Muscle layer of duodenum (tissue), 2 donors: ENCODE measurements around the gene RNF121.

Experiments
- H3K27ac ChIP-seq: one replicate; pipeline ENCODE4 v1.7.0; 2013; ENCODE audit warnings: mild to moderate bottlenecking, low read length
- H3K27me3 ChIP-seq: one replicate; pipeline ENCODE4 v1.7.0; 2013; ENCODE audit warnings: low read depth, mild to moderate bottlenecking, control low read depth, low read length
- H3K36me3 ChIP-seq, 2 donors: one replicate each; pipeline ENCODE4 v1.7.0; 2013; ENCODE audit warnings: low read length in 2 of 2, control low read depth in 1 of 2, mild to moderate bottlenecking in 1 of 2; ENCODE audit not compliant: insufficient read depth in 2 of 2, control insufficient read depth in 1 of 2
- H3K4me1 ChIP-seq, 2 donors: one replicate each; pipeline ENCODE4 v1.7.0; 2013; ENCODE audit warnings: low read length in 2 of 2, mild to moderate bottlenecking in 2 of 2, control low read depth in 1 of 2, moderate library complexity in 1 of 2; ENCODE audit not compliant: insufficient read depth in 2 of 2, control insufficient read depth in 1 of 2
- H3K4me3 ChIP-seq, 2 donors: one replicate each; pipeline ENCODE4 v1.7.0; 2013; ENCODE audit warnings: low read length in 2 of 2, low read depth in 1 of 2, mild to moderate bottlenecking in 1 of 2
- H3K9me3 ChIP-seq, 2 donors: one replicate each; pipeline ENCODE4 v1.7.0; 2013; ENCODE audit warnings: low read length in 2 of 2, control low read depth in 1 of 2, mild to moderate bottlenecking in 1 of 2; ENCODE audit not compliant: control insufficient read depth in 1 of 2
- donor health status: healthy.

Gene RNF121

DNA sequence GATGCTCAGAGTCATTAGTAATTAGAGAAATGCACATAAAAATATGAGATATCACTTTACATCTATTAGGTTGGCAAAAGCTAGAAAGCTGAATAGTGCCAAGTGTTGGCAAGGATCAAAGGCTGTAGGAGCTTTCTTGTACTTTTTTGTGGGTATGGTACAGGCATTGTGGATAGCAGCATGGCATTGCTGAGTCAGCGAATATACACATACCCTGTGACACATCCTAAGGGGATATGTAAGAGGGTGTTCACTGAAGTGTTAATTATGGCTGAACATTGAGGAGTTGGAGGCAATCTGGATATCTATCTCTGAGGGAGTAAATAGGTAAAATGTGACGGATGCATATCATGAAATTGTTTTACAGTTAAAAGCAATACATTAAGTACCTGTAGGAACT is 42.8 kb downstream of the RNF121 start:
- H3K4me3 ChIP-seq: no peak overlapping the region
- H3K27ac ChIP-seq: no peak overlapping the region
- no peaks in the 10 kb centered on the region for H3K27me3 ChIP-seq
- no peaks in the 10 kb centered on the region for H3K9me3 ChIP-seq
- no peaks in the 10 kb centered on the region for H3K4me1 ChIP-seq
- peaks cover 4 to 5% of the 10 kb centered on the region in 2 donors for H3K36me3 ChIP-seq

DNA sequence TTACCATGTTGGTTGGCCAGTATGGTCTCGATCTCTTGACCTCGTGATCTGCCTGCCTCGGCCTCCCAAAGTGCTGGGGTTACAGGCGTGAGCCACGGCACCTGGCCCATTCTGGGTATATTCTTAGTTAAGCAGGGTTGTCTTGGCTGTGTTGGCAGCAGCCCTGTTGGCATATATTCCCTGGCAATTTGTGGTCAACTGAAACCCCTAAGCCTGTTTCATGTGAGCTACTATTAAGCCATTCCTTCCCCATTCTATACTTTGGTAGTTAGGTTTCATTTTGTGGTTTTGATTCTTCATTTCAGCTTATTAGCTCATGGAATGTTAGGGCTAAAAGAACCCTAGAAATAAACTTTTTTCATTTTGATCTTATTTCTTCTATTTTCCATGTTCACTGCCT is 47.7 kb downstream of the RNF121 start:
- H3K4me1 ChIP-seq: peaks cover 0 to 6% of the 10 kb centered on the region in 2 donors
- no peaks in the 10 kb centered on the region for H3K9me3 ChIP-seq
- no peak overlapping the region for H3K27ac ChIP-seq
- no peaks in the 10 kb centered on the region for H3K27me3 ChIP-seq
- H3K36me3 ChIP-seq: peaks cover 0 to 5% of the 10 kb centered on the region in 2 donors
- no peak overlapping the region for H3K4me3 ChIP-seq

DNA sequence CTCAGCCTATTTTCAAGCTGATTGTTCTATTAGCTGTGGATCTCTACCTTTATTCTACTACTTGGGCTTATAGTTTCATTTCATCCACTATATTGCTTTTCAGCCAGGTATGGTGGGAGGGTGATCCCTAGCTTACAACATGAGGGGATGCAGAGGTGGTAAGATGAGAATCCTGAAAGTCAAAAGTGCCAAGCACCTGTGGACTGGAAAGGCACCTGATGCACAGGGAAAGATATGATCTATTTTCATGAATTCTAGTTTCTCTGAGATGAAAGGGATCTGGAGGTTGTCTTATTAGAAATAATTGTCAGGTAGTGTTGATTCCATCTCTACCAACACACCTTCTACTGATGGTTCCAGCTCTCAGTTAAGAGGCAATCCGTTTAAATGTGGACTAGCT is 48.2 kb downstream of the RNF121 start:
- Histone ChIP-seq H3K27ac (no peak overlapping the region), H3K36me3 (peaks cover 0 to 5% of the 10 kb centered on the region in 2 donors), H3K4me1 (peaks cover 0 to 6% of the 10 kb centered on the region in 2 donors), H3K27me3 (no peaks in the 10 kb centered on the region), H3K4me3 (no peak overlapping the region), H3K9me3 (no peaks in the 10 kb centered on the region)

DNA sequence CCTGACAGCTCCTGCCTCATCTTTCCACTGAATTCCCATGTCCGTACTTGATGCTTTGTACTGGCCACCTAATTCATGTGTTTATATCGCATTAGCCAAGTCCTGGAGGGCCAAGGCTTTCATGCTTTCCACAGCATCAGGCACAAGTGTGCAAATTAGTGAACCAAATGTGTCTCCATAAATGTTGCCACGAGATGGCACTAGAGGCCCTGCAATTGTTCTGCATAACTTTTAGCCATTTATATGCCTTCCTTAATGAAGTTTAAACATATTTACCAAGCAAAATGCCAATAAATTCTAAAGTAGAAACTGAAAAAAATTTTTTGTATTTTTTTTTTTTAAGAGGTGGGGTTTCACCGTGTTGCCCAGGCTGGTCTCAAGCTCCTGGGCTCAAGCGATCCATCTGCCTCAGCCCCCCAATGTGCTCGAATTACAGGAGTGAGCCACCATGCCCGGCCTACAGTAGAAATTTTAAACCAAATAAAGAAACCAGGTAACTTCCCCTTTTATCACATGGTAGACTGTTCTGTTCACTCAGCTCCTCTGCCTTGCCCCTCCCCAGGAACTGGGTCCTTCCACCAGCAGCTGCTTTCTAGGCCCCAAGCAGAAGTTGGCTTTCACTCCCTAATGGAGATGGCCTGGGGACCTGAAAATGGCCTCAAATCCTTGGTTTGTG is 49.0 kb downstream of the RNF121 start:
- no peaks in the 10 kb centered on the region for H3K27me3 ChIP-seq
- H3K4me3 ChIP-seq: no peak overlapping the region
- H3K27ac ChIP-seq: no peak overlapping the region
- H3K4me1 ChIP-seq: peaks cover 0 to 6% of the 10 kb centered on the region in 2 donors
- no peaks in the 10 kb centered on the region for H3K9me3 ChIP-seq
- H3K36me3 ChIP-seq: peaks cover 0 to 5% of the 10 kb centered on the region in 2 donors

DNA sequence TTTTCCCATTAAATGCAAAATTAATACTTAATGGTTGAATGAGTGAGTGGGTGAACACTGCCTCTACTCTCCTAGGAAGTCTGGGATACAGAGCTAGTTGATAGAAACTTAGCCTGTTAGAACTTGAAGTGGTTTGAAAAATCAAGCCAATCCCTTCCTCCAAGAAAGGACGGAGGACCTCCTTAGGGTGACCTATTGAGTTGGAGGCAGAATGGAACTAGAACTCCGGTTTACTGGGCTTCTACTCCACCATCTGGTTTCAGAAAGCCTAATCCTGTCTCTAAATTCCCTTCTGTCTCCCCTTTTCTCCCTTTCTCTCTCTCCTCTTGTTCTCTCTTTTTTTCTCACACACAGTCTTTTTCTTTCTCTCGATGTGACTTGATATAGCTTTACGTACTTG is 50.2 kb downstream of the RNF121 start:
- Histone ChIP-seq H3K4me1 (peaks cover 0 to 6% of the 10 kb centered on the region in 2 donors), H3K27ac (no peak overlapping the region), H3K4me3 (no peak overlapping the region), H3K27me3 (no peaks in the 10 kb centered on the region), H3K9me3 (no peaks in the 10 kb centered on the region), H3K36me3 (peaks cover 0 to 8% of the 10 kb centered on the region in 2 donors)

DNA sequence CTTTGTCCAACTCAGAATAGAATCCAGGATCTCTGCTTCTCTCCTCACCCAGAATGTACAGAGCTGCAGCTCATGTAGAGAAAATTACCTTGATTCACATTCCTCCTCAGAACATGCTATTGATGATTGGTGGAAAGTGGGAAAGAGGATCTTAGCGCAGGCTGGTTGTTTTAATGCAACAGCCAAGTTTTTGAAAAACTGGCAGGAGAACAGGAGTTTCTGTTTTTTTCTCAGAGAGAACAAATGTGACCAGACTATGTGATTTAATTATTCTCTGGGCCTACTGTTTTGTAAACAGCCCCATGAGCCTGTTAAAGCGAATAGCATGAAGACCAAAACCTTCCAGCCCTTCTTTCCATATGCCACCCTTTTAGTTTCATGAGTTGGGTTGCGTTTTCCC is 50.8 kb downstream of the RNF121 start:
- H3K9me3 ChIP-seq: no peaks in the 10 kb centered on the region
- H3K27me3 ChIP-seq: no peaks in the 10 kb centered on the region
- H3K4me3 ChIP-seq: no peak overlapping the region
- peaks cover 0 to 8% of the 10 kb centered on the region in 2 donors for H3K36me3 ChIP-seq
- no peak overlapping the region for H3K27ac ChIP-seq
- peaks cover 0 to 6% of the 10 kb centered on the region in 2 donors for H3K4me1 ChIP-seq

DNA sequence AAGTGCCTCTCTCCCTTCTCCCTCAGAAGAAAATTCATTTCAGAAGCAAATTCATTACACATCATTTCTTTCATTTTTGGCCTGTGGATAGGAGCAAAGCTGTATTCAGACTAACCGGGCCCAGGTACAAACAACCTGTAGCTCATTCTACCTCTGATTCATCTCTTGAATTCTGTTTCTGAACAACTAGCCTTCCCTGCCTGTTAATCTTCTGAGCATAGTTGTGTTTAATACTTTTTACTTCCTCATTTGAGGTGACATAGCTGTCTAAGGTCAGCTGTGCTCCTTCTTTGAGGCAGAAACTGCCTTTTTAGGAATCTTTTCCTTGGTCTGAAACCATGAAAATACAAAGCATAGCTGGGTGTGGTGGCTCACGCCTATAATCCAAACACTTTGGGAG is 57.3 kb downstream of the RNF121 start:
- no peak overlapping the region for H3K4me3 ChIP-seq
- H3K36me3 ChIP-seq: peaks cover 0 to 10% of the 10 kb centered on the region in 2 donors
- no peaks in the 10 kb centered on the region for H3K9me3 ChIP-seq
- H3K4me1 ChIP-seq: peaks cover 0 to 17% of the 10 kb centered on the region in 2 donors
- no peak overlapping the region for H3K27ac ChIP-seq
- H3K27me3 ChIP-seq: no peaks in the 10 kb centered on the region

DNA sequence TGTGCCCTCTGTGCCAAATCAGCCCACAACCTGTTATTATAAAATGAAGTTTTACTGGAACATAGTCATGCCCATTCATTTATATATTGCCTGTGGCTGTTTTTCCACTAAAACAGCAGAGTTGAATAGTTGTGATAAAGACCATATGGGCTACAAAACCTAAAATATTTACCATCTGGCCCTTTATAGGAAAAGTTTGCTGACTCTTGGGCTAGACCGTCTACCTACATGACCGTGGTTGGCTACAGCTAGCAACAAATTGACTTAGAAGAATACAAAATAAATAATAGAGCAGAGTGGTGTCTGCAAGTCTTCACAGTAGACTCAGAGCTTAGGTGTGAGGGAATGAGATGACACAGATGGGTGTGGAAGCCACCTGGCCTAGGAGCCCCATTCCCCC is 58.7 kb downstream of the RNF121 start:
- Histone ChIP-seq H3K9me3 (no peaks in the 10 kb centered on the region), H3K4me1 (peaks cover 0 to 17% of the 10 kb centered on the region in 2 donors), H3K27me3 (no peaks in the 10 kb centered on the region), H3K27ac (no peak overlapping the region), H3K36me3 (peaks cover 0 to 10% of the 10 kb centered on the region in 2 donors), H3K4me3 (no peak overlapping the region)

DNA sequence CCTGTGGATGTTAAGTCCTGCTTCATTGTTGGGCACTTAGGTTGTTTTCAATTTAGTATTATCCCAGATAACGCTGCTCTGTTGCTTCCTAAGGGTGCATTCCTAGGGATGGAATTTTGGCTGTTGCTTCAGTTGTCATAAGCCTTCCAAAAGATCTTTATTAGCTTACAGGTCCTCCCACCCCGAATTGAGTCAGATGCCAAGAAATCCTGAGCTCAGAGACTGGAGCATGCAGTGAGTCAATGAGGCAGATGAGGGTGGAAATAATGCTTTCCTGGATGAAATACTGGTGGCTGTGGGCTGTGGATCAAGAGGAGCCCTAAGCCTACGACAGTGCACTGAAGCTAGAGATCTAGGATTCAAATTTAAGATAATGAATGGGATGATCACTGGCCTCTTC is 59.2 kb downstream of the RNF121 start:
- H3K27ac ChIP-seq: no peak overlapping the region
- H3K4me3 ChIP-seq: no peak overlapping the region
- no peaks in the 10 kb centered on the region for H3K9me3 ChIP-seq
- H3K36me3 ChIP-seq: peaks cover 0 to 10% of the 10 kb centered on the region in 2 donors
- H3K4me1 ChIP-seq: peaks cover 0 to 17% of the 10 kb centered on the region in 2 donors
- H3K27me3 ChIP-seq: no peaks in the 10 kb centered on the region

DNA sequence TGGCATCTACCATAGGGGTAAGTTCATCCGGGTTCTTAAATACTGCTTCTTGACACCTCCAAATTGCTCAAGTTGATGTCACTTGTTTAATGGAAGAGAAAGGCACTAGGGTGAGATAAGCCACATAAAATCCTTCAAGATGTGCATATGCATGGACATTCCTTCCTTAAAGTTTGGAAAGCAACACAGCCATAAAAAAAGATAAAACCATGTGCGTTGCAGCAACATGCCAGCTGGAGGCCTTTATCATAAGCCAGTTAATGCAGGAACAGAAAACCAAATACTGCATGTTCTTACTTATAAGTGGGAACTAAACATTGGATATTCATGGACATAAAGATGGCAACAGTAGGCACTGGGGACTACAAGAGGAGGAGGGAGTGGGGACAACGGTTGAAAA is 61.9 kb downstream of the RNF121 start:
- no peaks in the 10 kb centered on the region for H3K9me3 ChIP-seq
- peaks cover 0 to 8% of the 10 kb centered on the region in 2 donors for H3K36me3 ChIP-seq
- no peak overlapping the region for H3K4me3 ChIP-seq
- H3K4me1 ChIP-seq: peaks cover 0 to 17% of the 10 kb centered on the region in 2 donors
- no peaks in the 10 kb centered on the region for H3K27me3 ChIP-seq
- no peak overlapping the region for H3K27ac ChIP-seq

DNA sequence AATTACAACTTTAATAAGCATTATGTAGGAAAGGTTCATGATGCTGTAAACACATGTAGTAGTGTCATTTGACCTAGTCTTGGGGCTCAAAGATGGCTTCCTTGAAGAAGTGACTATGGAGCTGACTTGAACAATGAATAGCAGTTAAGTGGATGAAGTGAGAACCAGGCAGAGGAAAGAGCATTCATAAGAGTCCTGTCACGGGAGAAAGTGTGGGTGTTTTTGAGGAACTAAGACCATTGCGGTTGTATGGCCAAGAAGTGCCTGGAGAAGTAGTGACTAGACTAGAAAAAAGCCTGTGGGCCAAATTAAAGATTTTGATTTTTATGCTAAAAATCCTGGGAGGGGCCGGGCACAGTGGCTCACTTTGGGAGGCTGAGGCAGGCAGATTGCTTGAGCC is 62.6 kb downstream of the RNF121 start:
- H3K27me3 ChIP-seq: no peaks in the 10 kb centered on the region
- no peak overlapping the region for H3K27ac ChIP-seq
- peaks cover 0 to 17% of the 10 kb centered on the region in 2 donors for H3K4me1 ChIP-seq
- no peak overlapping the region for H3K4me3 ChIP-seq
- peaks cover under 1 to 8% of the 10 kb centered on the region in 2 donors for H3K36me3 ChIP-seq
- no peaks in the 10 kb centered on the region for H3K9me3 ChIP-seq
